GM23338 (cell line): ENCODE results near the gene NR2E3.

Source experiments
- CREB1 ChIP-seq: fragments of 250-450 bp; sonication (Bioruptor Pico); IDR thresholded peaks from 2 replicates; pipeline ENCODE4 v1.5.0; 2020; ENCODE audit warnings: low read depth, mild to moderate bottlenecking, moderate library complexity
- EZH2 ChIP-seq: fragments of 200-600 bp; sonication (generic); IDR thresholded peaks from one replicate; pipeline ENCODE4 v1.8.0; 2017; ENCODE audit warnings: antibody characterized with exemption, mild to moderate bottlenecking, low read depth; ENCODE audit not compliant: unreplicated experiment
- EZH2phosphoT487 ChIP-seq: fragments of 200-600 bp; sonication (generic); IDR thresholded peaks from one replicate; pipeline ENCODE4 v1.8.1; 2018; ENCODE audit warnings: antibody characterized with exemption; ENCODE audit not compliant: unreplicated experiment
- JUNB ChIP-seq: IDR thresholded peaks from one replicate; pipeline ENCODE4 v1.6.1; 2016; ENCODE audit warnings: antibody characterized with exemption; ENCODE audit not compliant: unreplicated experiment
- NANOG ChIP-seq: IDR thresholded peaks from 2 replicates; pipeline ENCODE4 v1.6.1; 2016; ENCODE audit warnings: antibody characterized with exemption, borderline replicate concordance
- POLR2AphosphoS5 ChIP-seq: IDR thresholded peaks from 2 replicates; pipeline ENCODE4 v1.6.1; 2016; ENCODE audit warnings: antibody characterized with exemption, low read depth
- STAT1 ChIP-seq: IDR thresholded peaks from one replicate; pipeline ENCODE4 v1.6.1; 2016; ENCODE audit warnings: antibody characterized with exemption; ENCODE audit not compliant: unreplicated experiment
- ZNF114 ChIP-seq: fragments of 250-450 bp; sonication (Bioruptor Pico); IDR thresholded peaks from 2 replicates; pipeline ENCODE4 v1.5.0; 2020; ENCODE audit warnings: mild to moderate bottlenecking, moderate library complexity
- ZNF331 ChIP-seq: fragments of 250-450 bp; sonication (Bioruptor Pico); IDR thresholded peaks from 2 replicates; pipeline ENCODE4 v1.5.0; 2020; ENCODE audit warnings: low read depth, mild to moderate bottlenecking, moderate library complexity
- TF ChIP-seq, protein P1 (sequence below), 2 experiments: fragments of 200-600 bp in 1 of 2; sonication (generic) in 1 of 2; conservative IDR thresholded peaks; 2 replicates each; pipeline versions ENCODE4 v1.5.1 to v1.6.1; 2016 to 2017; ENCODE audit warnings: antibody characterized with exemption in 2 of 2, low read depth in 2 of 2, mild to moderate bottlenecking in 2 of 2, moderate library complexity in 1 of 2
- TF ChIP-seq, protein P2 (sequence below): IDR thresholded peaks from 2 replicates; pipeline ENCODE4 v1.6.1; 2016; ENCODE audit warnings: antibody characterized with exemption
- TF ChIP-seq, protein P3 (sequence below): IDR thresholded peaks from one replicate; pipeline ENCODE4 v1.6.1; 2018; ENCODE audit warnings: antibody characterized with exemption; ENCODE audit not compliant: unreplicated experiment
- TF ChIP-seq, protein P4 (sequence below): fragments of 250-450 bp; sonication (Bioruptor Pico); IDR thresholded peaks from 2 replicates; pipeline ENCODE4 v1.5.0; 2020; ENCODE audit warnings: mild to moderate bottlenecking, moderate library complexity

DNA sequence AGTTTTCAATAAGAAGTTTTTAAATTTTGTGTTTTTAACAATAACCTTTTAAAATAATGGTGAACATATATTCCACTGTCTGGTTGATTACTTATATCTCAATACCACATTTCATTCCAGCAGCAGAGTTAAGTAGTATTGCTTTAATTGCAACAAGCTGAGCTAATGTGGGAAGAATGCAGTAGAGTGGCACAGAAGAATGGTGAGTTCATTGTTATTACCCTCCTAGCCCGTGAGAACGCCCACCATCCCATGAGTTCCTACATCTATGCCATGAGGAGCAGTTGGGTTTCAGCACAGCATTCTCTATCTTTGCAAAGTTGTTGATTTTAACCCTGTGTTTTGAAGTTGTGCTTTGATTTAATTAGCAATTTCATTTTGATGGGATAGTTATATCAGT lies 17.8 kb upstream of the NR2E3 start:
- TF ChIP-seq, protein P1, sequence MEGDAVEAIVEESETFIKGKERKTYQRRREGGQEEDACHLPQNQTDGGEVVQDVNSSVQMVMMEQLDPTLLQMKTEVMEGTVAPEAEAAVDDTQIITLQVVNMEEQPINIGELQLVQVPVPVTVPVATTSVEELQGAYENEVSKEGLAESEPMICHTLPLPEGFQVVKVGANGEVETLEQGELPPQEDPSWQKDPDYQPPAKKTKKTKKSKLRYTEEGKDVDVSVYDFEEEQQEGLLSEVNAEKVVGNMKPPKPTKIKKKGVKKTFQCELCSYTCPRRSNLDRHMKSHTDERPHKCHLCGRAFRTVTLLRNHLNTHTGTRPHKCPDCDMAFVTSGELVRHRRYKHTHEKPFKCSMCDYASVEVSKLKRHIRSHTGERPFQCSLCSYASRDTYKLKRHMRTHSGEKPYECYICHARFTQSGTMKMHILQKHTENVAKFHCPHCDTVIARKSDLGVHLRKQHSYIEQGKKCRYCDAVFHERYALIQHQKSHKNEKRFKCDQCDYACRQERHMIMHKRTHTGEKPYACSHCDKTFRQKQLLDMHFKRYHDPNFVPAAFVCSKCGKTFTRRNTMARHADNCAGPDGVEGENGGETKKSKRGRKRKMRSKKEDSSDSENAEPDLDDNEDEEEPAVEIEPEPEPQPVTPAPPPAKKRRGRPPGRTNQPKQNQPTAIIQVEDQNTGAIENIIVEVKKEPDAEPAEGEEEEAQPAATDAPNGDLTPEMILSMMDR (conservative IDR thresholded peaks at IDR 0.05; ENCODE audit: low read depth in 2 of 2) = no peak
- TF ChIP-seq EZH2 (no peak), EZH2phosphoT487 (no peak), POLR2AphosphoS5 (no peak), NANOG (no peak), STAT1 (no peak), CREB1 (no peak), ZNF114 (CRISPR knock-in tag) (no peak), JUNB (no peak), ZNF331 (CRISPR knock-in tag) (no peak)
- TF ChIP-seq, protein P2, sequence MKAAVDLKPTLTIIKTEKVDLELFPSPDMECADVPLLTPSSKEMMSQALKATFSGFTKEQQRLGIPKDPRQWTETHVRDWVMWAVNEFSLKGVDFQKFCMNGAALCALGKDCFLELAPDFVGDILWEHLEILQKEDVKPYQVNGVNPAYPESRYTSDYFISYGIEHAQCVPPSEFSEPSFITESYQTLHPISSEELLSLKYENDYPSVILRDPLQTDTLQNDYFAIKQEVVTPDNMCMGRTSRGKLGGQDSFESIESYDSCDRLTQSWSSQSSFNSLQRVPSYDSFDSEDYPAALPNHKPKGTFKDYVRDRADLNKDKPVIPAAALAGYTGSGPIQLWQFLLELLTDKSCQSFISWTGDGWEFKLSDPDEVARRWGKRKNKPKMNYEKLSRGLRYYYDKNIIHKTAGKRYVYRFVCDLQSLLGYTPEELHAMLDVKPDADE = no peak
- TF ChIP-seq, protein P3, sequence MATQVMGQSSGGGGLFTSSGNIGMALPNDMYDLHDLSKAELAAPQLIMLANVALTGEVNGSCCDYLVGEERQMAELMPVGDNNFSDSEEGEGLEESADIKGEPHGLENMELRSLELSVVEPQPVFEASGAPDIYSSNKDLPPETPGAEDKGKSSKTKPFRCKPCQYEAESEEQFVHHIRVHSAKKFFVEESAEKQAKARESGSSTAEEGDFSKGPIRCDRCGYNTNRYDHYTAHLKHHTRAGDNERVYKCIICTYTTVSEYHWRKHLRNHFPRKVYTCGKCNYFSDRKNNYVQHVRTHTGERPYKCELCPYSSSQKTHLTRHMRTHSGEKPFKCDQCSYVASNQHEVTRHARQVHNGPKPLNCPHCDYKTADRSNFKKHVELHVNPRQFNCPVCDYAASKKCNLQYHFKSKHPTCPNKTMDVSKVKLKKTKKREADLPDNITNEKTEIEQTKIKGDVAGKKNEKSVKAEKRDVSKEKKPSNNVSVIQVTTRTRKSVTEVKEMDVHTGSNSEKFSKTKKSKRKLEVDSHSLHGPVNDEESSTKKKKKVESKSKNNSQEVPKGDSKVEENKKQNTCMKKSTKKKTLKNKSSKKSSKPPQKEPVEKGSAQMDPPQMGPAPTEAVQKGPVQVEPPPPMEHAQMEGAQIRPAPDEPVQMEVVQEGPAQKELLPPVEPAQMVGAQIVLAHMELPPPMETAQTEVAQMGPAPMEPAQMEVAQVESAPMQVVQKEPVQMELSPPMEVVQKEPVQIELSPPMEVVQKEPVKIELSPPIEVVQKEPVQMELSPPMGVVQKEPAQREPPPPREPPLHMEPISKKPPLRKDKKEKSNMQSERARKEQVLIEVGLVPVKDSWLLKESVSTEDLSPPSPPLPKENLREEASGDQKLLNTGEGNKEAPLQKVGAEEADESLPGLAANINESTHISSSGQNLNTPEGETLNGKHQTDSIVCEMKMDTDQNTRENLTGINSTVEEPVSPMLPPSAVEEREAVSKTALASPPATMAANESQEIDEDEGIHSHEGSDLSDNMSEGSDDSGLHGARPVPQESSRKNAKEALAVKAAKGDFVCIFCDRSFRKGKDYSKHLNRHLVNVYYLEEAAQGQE = no peak
- TF ChIP-seq, protein P4, sequence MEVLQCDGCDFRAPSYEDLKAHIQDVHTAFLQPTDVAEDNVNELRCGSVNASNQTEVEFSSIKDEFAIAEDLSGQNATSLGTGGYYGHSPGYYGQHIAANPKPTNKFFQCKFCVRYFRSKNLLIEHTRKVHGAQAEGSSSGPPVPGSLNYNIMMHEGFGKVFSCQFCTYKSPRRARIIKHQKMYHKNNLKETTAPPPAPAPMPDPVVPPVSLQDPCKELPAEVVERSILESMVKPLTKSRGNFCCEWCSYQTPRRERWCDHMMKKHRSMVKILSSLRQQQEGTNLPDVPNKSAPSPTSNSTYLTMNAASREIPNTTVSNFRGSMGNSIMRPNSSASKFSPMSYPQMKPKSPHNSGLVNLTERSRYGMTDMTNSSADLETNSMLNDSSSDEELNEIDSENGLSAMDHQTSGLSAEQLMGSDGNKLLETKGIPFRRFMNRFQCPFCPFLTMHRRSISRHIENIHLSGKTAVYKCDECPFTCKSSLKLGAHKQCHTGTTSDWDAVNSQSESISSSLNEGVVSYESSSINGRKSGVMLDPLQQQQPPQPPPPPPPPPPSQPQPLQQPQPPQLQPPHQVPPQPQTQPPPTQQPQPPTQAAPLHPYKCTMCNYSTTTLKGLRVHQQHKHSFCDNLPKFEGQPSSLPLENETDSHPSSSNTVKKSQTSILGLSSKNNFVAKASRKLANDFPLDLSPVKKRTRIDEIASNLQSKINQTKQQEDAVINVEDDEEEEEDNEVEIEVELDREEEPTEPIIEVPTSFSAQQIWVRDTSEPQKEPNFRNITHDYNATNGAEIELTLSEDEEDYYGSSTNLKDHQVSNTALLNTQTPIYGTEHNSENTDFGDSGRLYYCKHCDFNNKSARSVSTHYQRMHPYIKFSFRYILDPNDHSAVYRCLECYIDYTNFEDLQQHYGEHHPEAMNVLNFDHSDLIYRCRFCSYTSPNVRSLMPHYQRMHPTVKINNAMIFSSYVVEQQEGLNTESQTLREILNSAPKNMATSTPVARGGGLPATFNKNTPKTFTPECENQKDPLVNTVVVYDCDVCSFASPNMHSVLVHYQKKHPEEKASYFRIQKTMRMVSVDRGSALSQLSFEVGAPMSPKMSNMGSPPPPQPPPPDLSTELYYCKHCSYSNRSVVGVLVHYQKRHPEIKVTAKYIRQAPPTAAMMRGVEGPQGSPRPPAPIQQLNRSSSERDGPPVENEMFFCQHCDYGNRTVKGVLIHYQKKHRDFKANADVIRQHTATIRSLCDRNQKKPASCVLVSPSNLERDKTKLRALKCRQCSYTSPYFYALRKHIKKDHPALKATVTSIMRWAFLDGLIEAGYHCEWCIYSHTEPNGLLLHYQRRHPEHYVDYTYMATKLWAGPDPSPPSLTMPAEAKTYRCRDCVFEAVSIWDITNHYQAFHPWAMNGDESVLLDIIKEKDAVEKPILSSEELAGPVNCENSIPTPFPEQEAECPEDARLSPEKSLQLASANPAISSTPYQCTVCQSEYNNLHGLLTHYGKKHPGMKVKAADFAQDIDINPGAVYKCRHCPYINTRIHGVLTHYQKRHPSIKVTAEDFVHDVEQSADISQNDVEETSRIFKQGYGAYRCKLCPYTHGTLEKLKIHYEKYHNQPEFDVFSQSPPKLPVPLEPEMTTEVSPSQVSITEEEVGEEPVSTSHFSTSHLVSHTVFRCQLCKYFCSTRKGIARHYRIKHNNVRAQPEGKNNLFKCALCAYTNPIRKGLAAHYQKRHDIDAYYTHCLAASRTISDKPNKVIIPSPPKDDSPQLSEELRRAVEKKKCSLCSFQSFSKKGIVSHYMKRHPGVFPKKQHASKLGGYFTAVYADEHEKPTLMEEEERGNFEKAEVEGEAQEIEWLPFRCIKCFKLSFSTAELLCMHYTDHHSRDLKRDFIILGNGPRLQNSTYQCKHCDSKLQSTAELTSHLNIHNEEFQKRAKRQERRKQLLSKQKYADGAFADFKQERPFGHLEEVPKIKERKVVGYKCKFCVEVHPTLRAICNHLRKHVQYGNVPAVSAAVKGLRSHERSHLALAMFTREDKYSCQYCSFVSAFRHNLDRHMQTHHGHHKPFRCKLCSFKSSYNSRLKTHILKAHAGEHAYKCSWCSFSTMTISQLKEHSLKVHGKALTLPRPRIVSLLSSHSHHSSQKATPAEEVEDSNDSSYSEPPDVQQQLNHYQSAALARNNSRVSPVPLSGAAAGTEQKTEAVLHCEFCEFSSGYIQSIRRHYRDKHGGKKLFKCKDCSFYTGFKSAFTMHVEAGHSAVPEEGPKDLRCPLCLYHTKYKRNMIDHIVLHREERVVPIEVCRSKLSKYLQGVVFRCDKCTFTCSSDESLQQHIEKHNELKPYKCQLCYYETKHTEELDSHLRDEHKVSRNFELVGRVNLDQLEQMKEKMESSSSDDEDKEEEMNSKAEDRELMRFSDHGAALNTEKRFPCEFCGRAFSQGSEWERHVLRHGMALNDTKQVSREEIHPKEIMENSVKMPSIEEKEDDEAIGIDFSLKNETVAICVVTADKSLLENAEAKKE = no peak
